ENCODE measurements around the gene ARHGAP22.

The ARHGAP22 gene

GRCh38 chr10:48464121-48464870 is 140.6 kb downstream of the ARHGAP22 start:
- Histone ChIP-seq H3K36me3 (ENCODE audit: insufficient read depth, low read length) (peaks cover 42% of the 10 kb centered on the region), H3K9me3 (replicated peaks; ENCODE audit: low read length) (no peaks in the 10 kb centered on the region), H3K4me2 (ENCODE audit: low read length) (no peak overlapping the region), H3K4me1 (ENCODE audit: control insufficient read depth, insufficient read depth, low read length) (peaks cover 9% of the 10 kb centered on the region), H3K4me3 (ENCODE audit: low read length) (no peak overlapping the region), H3K27me3 (ENCODE audit: control insufficient read depth, insufficient read depth, low read length) (no peaks in the 10 kb centered on the region), H3K9ac (ENCODE audit: low read depth, low read length) (no peak overlapping the region)

- peaks cover 9% of the 10 kb centered on the region for H3K4me1 ChIP-seq (ENCODE audit: control insufficient read depth, insufficient read depth, low read length)
- H3K36me3 ChIP-seq (ENCODE audit: insufficient read depth, low read length): peaks cover 42% of the 10 kb centered on the region
These were observed 141.4 kb downstream of the ARHGAP22 start for GRCh38 chr10:48463318-48464003.

GRCh38 chr10:48462482-48463020 is 142.3 kb downstream of the ARHGAP22 start:
- no peaks in the 10 kb centered on the region for H3K9me3 ChIP-seq (replicated peaks; ENCODE audit: low read length)
- H3K9ac ChIP-seq (ENCODE audit: low read depth, low read length): no peak overlapping the region
- H3K36me3 ChIP-seq (ENCODE audit: insufficient read depth, low read length): peaks cover 45% of the 10 kb centered on the region
- H3K27me3 ChIP-seq (ENCODE audit: control insufficient read depth, insufficient read depth, low read length): no peaks in the 10 kb centered on the region
- peaks cover 9% of the 10 kb centered on the region for H3K4me1 ChIP-seq (ENCODE audit: control insufficient read depth, insufficient read depth, low read length)
- H3K4me3 ChIP-seq (ENCODE audit: low read length): no peak overlapping the region
- no peak overlapping the region for H3K4me2 ChIP-seq (ENCODE audit: low read length)

More at GRCh38 chr10:48463318-48464003, 141.4 kb downstream of the ARHGAP22 start:
- H3K9ac ChIP-seq (ENCODE audit: low read depth, low read length): no peak overlapping the region
- no peak overlapping the region for H3K4me3 ChIP-seq (ENCODE audit: low read length)
- H3K4me2 ChIP-seq (ENCODE audit: low read length): no peak overlapping the region
- H3K27me3 ChIP-seq (ENCODE audit: control insufficient read depth, insufficient read depth, low read length): no peaks in the 10 kb centered on the region
- H3K9me3 ChIP-seq (replicated peaks; ENCODE audit: low read length): no peaks in the 10 kb centered on the region

GRCh38 chr10:48461623-48462481 is 143.0 kb downstream of the ARHGAP22 start:
- Histone ChIP-seq H3K4me2 (ENCODE audit: low read length) (no peak overlapping the region), H3K9ac (ENCODE audit: low read depth, low read length) (no peak overlapping the region), H3K36me3 (ENCODE audit: insufficient read depth, low read length) (peaks cover 41% of the 10 kb centered on the region), H3K27me3 (ENCODE audit: control insufficient read depth, insufficient read depth, low read length) (no peaks in the 10 kb centered on the region), H3K4me1 (ENCODE audit: control insufficient read depth, insufficient read depth, low read length) (peaks cover 9% of the 10 kb centered on the region), H3K4me3 (ENCODE audit: low read length) (no peak overlapping the region), H3K9me3 (replicated peaks; ENCODE audit: low read length) (no peaks in the 10 kb centered on the region)

GRCh38 chr10:48460182-48460581 is 144.7 kb downstream of the ARHGAP22 start:
- Histone ChIP-seq H3K4me1 (ENCODE audit: control insufficient read depth, insufficient read depth, low read length) (peaks cover 2% of the 10 kb centered on the region), H3K9me3 (replicated peaks; ENCODE audit: low read length) (no peaks in the 10 kb centered on the region), H3K9ac (ENCODE audit: low read depth, low read length) (no peak overlapping the region), H3K4me2 (ENCODE audit: low read length) (no peak overlapping the region), H3K36me3 (ENCODE audit: insufficient read depth, low read length) (peaks cover 50% of the 10 kb centered on the region), H3K4me3 (ENCODE audit: low read length) (no peak overlapping the region), H3K27me3 (ENCODE audit: control insufficient read depth, insufficient read depth, low read length) (no peaks in the 10 kb centered on the region)

- Histone ChIP-seq H3K36me3 (ENCODE audit: insufficient read depth, low read length) (peaks cover 55% of the 10 kb centered on the region), H3K9ac (ENCODE audit: low read depth, low read length) (no peak overlapping the region), H3K4me1 (ENCODE audit: control insufficient read depth, insufficient read depth, low read length) (no peaks in the 10 kb centered on the region), H3K27me3 (ENCODE audit: control insufficient read depth, insufficient read depth, low read length) (no peaks in the 10 kb centered on the region), H3K4me3 (ENCODE audit: low read length) (no peak overlapping the region), H3K9me3 (replicated peaks; ENCODE audit: low read length) (no peaks in the 10 kb centered on the region), H3K4me2 (ENCODE audit: low read length) (no peak overlapping the region)
These were observed 145.4 kb downstream of the ARHGAP22 start for GRCh38 chr10:48459270-48460150.

GRCh38 chr10:48458662-48459048 is 146.2 kb downstream of the ARHGAP22 start:
- no peak overlapping the region for H3K4me3 ChIP-seq (ENCODE audit: low read length)
- no peaks in the 10 kb centered on the region for H3K27me3 ChIP-seq (ENCODE audit: control insufficient read depth, insufficient read depth, low read length)
- no peaks in the 10 kb centered on the region for H3K9me3 ChIP-seq (replicated peaks; ENCODE audit: low read length)
- H3K4me1 ChIP-seq (ENCODE audit: control insufficient read depth, insufficient read depth, low read length): no peaks in the 10 kb centered on the region
- no peak overlapping the region for H3K4me2 ChIP-seq (ENCODE audit: low read length)
- H3K36me3 ChIP-seq (ENCODE audit: insufficient read depth, low read length): peaks cover 61% of the 10 kb centered on the region
- no peak overlapping the region for H3K9ac ChIP-seq (ENCODE audit: low read depth, low read length)

GRCh38 chr10:48457949-48458661 is 146.8 kb downstream of the ARHGAP22 start:
- Histone ChIP-seq H3K4me1 (ENCODE audit: control insufficient read depth, insufficient read depth, low read length) (no peaks in the 10 kb centered on the region), H3K9me3 (replicated peaks; ENCODE audit: low read length) (no peaks in the 10 kb centered on the region), H3K27me3 (ENCODE audit: control insufficient read depth, insufficient read depth, low read length) (no peaks in the 10 kb centered on the region), H3K4me2 (ENCODE audit: low read length) (no peak overlapping the region), H3K9ac (ENCODE audit: low read depth, low read length) (no peak overlapping the region), H3K4me3 (ENCODE audit: low read length) (no peak overlapping the region), H3K36me3 (ENCODE audit: insufficient read depth, low read length) (peaks cover 67% of the 10 kb centered on the region)

- no peak overlapping the region for H3K9ac ChIP-seq (ENCODE audit: low read depth, low read length)
- no peaks in the 10 kb centered on the region for H3K27me3 ChIP-seq (ENCODE audit: control insufficient read depth, insufficient read depth, low read length)
- H3K4me3 ChIP-seq (ENCODE audit: low read length): no peak overlapping the region
- no peaks in the 10 kb centered on the region for H3K9me3 ChIP-seq (replicated peaks; ENCODE audit: low read length)
- peaks cover 68% of the 10 kb centered on the region for H3K36me3 ChIP-seq (ENCODE audit: insufficient read depth, low read length)
- no peak overlapping the region for H3K4me2 ChIP-seq (ENCODE audit: low read length)
- no peaks in the 10 kb centered on the region for H3K4me1 ChIP-seq (ENCODE audit: control insufficient read depth, insufficient read depth, low read length)
These were observed 147.8 kb downstream of the ARHGAP22 start for GRCh38 chr10:48456808-48457761.
